GM18508 (cell line): Measurements from ENCODE around the gene KRTAP10-6.
"Not testable (repeated sequence)": the region's sequence is repeated elsewhere in the genome, so short reads cannot be mapped to it uniquely, and the experiment has no call there.

ENCODE experiments used
- ATAC-seq: cut with Tn5 transposase; IDR thresholded peaks from one replicate; pipeline ENCODE4 v1.9.1; 2021; ENCODE audit warnings: moderate number of reproducible peaks; ENCODE audit not compliant: insufficient read depth, unreplicated experiment

KRTAP10-6 gene

GRCh38 chr21:44592446-44593311, at the start of gene KRTAP10-6:
Gene KRTAP10-6, minus strand, starts transcription at chr21:44592505. Its CDS starts 21 bp downstream, at chr21:44592484.
- no peak for ATAC-seq

GRCh38 chr21:44640761-44641160, 48.5 kb upstream of the KRTAP10-6 start:
- ATAC-seq, result no peak

GRCh38 chr21:44639331-44639655, 47.0 kb upstream of the KRTAP10-6 start:
- no peak for ATAC-seq

- ATAC-seq, result not testable (repeated sequence)
Measured at GRCh38 chr21:44638506-44639330, 46.4 kb upstream of the KRTAP10-6 start.

- ATAC-seq, result not testable (repeated sequence)
Measured at GRCh38 chr21:44637851-44638348, 45.6 kb upstream of the KRTAP10-6 start.

GRCh38 chr21:44637018-44637850, 44.9 kb upstream of the KRTAP10-6 start, which contains the start of gene KRTAP10-10:
Gene KRTAP10-10, plus strand, starts transcription at chr21:44637356. Its CDS starts 62 bp downstream, at chr21:44637418.
- ATAC-seq, result no peak

GRCh38 chr21:44636209-44637017, 44.1 kb upstream of the KRTAP10-6 start:
- no peak for ATAC-seq

- no peak for ATAC-seq
Measured at GRCh38 chr21:44632067-44632466, 39.8 kb upstream of the KRTAP10-6 start.

GRCh38 chr21:44630440-44630839, 38.1 kb upstream of the KRTAP10-6 start:
- no peak for ATAC-seq

- ATAC-seq, result no peak
Measured at GRCh38 chr21:44628707-44629391, 36.5 kb upstream of the KRTAP10-6 start.

GRCh38 chr21:44627831-44628233, 35.5 kb upstream of the KRTAP10-6 start:
- not testable (repeated sequence) for ATAC-seq

GRCh38 chr21:44627181-44627822, 35.0 kb upstream of the KRTAP10-6 start:
- ATAC-seq, result not testable (repeated sequence)

GRCh38 chr21:44626673-44627143, 34.4 kb upstream of the KRTAP10-6 start, which contains the start of gene KRTAP10-9:
Gene KRTAP10-9, plus strand, starts transcription at chr21:44627093. Its CDS starts 79 bp downstream, at chr21:44627172.
- ATAC-seq, result no peak

GRCh38 chr21:44626262-44626661, 34.0 kb upstream of the KRTAP10-6 start:
- no peak for ATAC-seq

GRCh38 chr21:44625756-44626155, 33.5 kb upstream of the KRTAP10-6 start:
- no peak for ATAC-seq

GRCh38 chr21:44623575-44623974, 31.3 kb upstream of the KRTAP10-6 start:
- no peak for ATAC-seq

- no peak for ATAC-seq
Measured at GRCh38 chr21:44619886-44620285, 27.6 kb upstream of the KRTAP10-6 start.

- no peak for ATAC-seq
Measured at GRCh38 chr21:44618909-44619308, 26.6 kb upstream of the KRTAP10-6 start.
